Measurements from ENCODE around the gene ADAM12. TPM values are rescaled to one million over a fixed set of nuclear protein-coding genes. Genes with fewer than 3 reads are reported as not detected.

ADAM12 gene
- polyA plus RNA-seq, 1 of the 3 experiments (the other 2 are of a cell fraction) = 25.0 TPM

DNA sequence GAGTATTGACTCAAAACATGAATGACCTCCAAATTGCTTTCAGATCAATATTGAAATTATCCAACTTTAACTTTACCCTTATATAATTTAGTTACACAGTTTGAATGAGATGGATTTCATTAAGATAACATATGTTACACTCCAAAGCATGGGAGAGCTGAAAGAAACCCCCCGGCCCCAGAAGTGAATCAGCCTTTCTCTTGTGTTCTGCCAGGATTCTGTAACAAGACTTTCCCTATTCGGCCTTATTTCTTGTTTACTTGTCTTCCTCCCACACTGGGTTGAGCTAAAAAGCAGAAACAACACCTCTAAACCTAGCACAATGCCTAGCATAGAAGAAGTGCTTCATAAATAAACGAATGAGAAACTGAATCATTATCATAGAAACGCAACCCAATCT lies 224.8 kb downstream of the ADAM12 start:
- Histone ChIP-seq H3K27ac (ENCODE audit: low read depth in 2 of 2, low read length in 1 of 2) (no peak overlapping the region), H3K4me3 (ENCODE audit: low read depth in 2 of 2, low read length in 1 of 2) (no peak overlapping the region), H3F3A (replicated peaks; ENCODE audit: insufficient read depth) (no peaks in the 10 kb centered on the region), H3K4me2 (no peak overlapping the region), H3K79me2 (ENCODE audit: insufficient read depth) (no peaks in the 10 kb centered on the region), H3K9me2 (no peaks in the 10 kb centered on the region), H3K9ac (no peak overlapping the region), H2AFZ (ENCODE audit: low read depth) (no peak overlapping the region), H3K27me3 (ENCODE audit: insufficient read depth) (no peaks in the 10 kb centered on the region), H4K20me1 (ENCODE audit: insufficient read depth) (no peaks in the 10 kb centered on the region), H3K4me1 (ENCODE audit: control insufficient read depth in 1 of 2, insufficient read depth in 2 of 2, low read depth in 1 of 2, low read length in 1 of 2) (peaks cover 0 to 9% of the 10 kb centered on the region in 2 experiments; a peak in 1 of 4 replicates), H3K9me3 (no peaks in the 10 kb centered on the region), H3K36me3 (replicated peaks in 1 of 2; ENCODE audit: control insufficient read depth in 1 of 2, insufficient read depth in 2 of 2, low read length in 1 of 2) (no peaks in the 10 kb centered on the region)
- no peak for DNase-seq
- ChIA-PET CTCF (interaction anchor here (0.6 to 1.2 kb wide), 2 partner anchors 14 to 1691 kb away, joined by 3 read pairs; no protein-coding TSS in a partner anchor), POLR2A (no interaction called here)
- 85% methylated on average over 4 of the region's 4 CpGs for WGBS (ENCODE audit: low lambda C conversion rate)
- TF ChIP-seq MXI1 (IDR thresholded peaks at IDR 0.05; ENCODE audit: low read depth, low read length) (no peak), SMC3 (IDR thresholded peaks at IDR 0.05; ENCODE audit: low read depth, low read length) (no peak), FOXJ3 (CRISPR knock-in tag; IDR thresholded peaks at IDR 0.05) (no peak), GATA2 (CRISPR knock-in tag; IDR thresholded peaks at IDR 0.05) (no peak), ELF1 (IDR thresholded peaks at IDR 0.05) (no peak), MEF2A (IDR thresholded peaks at IDR 0.05; ENCODE audit: borderline replicate concordance, low read depth) (no peak), SIN3A (IDR thresholded peaks at IDR 0.05; ENCODE audit: borderline replicate concordance, low read depth, low read length) (no peak), EZH2phosphoT487 (IDR thresholded peaks at IDR 0.05; ENCODE audit: borderline replicate concordance, low read depth) (no peak), EP300 (IDR thresholded peaks at IDR 0.05; ENCODE audit: borderline replicate concordance in 1 of 2, low read depth in 1 of 2, low read length in 1 of 2) (no peak), RCOR1 (IDR thresholded peaks at IDR 0.05; ENCODE audit: low read length) (no peak), CHD2 (IDR thresholded peaks at IDR 0.05; ENCODE audit: low read length, partially characterized antibody) (no peak)

DNA sequence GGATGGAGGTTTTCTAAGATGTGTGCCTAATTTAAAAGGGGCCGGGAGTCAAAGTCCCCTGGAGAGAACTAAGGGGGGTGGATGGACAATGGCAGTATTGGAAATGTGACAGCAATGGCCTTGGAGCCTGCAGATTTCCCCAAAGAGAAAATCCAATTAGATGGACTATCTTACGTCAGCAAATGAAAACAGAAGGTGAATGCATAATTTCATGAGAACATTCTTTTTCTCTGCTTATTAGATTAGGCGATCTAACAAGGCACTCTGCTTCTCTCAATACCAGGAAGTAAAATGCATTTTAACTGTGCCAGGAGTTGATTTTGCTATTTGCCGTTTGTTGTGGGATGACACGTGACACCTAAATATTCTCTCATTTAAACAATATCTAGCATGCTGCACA lies 226.6 kb downstream of the ADAM12 start:
- H3K9me2 ChIP-seq = no peaks in the 10 kb centered on the region
- H3K9me3 ChIP-seq = no peaks in the 10 kb centered on the region
- no peak overlapping the region for H3K4me2 ChIP-seq
- H3K79me2 ChIP-seq (ENCODE audit: insufficient read depth) = no peaks in the 10 kb centered on the region
- no peak for TF ChIP-seq FOXJ3 (CRISPR knock-in tag; IDR thresholded peaks at IDR 0.05)
- no peak for TF ChIP-seq TAF1 (IDR thresholded peaks at IDR 0.05; ENCODE audit: borderline replicate concordance, low read depth, low read length)
- TF ChIP-seq, protein P1, sequence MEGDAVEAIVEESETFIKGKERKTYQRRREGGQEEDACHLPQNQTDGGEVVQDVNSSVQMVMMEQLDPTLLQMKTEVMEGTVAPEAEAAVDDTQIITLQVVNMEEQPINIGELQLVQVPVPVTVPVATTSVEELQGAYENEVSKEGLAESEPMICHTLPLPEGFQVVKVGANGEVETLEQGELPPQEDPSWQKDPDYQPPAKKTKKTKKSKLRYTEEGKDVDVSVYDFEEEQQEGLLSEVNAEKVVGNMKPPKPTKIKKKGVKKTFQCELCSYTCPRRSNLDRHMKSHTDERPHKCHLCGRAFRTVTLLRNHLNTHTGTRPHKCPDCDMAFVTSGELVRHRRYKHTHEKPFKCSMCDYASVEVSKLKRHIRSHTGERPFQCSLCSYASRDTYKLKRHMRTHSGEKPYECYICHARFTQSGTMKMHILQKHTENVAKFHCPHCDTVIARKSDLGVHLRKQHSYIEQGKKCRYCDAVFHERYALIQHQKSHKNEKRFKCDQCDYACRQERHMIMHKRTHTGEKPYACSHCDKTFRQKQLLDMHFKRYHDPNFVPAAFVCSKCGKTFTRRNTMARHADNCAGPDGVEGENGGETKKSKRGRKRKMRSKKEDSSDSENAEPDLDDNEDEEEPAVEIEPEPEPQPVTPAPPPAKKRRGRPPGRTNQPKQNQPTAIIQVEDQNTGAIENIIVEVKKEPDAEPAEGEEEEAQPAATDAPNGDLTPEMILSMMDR (IDR thresholded peaks at IDR 0.05) = no peak
- no peak for TF ChIP-seq YY1 (IDR thresholded peaks at IDR 0.05; ENCODE audit: low read depth)
- TF ChIP-seq NRF1 (IDR thresholded peaks at IDR 0.05; ENCODE audit: low read depth, low read length) = no peak
- TF ChIP-seq, protein P2, sequence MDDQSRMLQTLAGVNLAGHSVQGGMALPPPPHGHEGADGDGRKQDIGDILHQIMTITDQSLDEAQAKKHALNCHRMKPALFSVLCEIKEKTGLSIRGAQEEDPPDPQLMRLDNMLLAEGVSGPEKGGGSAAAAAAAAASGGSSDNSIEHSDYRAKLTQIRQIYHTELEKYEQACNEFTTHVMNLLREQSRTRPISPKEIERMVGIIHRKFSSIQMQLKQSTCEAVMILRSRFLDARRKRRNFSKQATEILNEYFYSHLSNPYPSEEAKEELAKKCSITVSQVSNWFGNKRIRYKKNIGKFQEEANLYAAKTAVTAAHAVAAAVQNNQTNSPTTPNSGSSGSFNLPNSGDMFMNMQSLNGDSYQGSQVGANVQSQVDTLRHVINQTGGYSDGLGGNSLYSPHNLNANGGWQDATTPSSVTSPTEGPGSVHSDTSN (IDR thresholded peaks at IDR 0.05) = no peak
- TF ChIP-seq, protein P3, sequence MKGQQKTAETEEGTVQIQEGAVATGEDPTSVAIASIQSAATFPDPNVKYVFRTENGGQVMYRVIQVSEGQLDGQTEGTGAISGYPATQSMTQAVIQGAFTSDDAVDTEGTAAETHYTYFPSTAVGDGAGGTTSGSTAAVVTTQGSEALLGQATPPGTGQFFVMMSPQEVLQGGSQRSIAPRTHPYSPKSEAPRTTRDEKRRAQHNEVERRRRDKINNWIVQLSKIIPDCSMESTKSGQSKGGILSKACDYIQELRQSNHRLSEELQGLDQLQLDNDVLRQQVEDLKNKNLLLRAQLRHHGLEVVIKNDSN (IDR thresholded peaks at IDR 0.05; ENCODE audit: borderline replicate concordance, low read depth) = no peak
- no peak for TF ChIP-seq RFX5 (IDR thresholded peaks at IDR 0.05; ENCODE audit: low read length)
- no peak for TF ChIP-seq FOXM1 (IDR thresholded peaks at IDR 0.05; ENCODE audit: low read depth)
- TF ChIP-seq, protein P4, sequence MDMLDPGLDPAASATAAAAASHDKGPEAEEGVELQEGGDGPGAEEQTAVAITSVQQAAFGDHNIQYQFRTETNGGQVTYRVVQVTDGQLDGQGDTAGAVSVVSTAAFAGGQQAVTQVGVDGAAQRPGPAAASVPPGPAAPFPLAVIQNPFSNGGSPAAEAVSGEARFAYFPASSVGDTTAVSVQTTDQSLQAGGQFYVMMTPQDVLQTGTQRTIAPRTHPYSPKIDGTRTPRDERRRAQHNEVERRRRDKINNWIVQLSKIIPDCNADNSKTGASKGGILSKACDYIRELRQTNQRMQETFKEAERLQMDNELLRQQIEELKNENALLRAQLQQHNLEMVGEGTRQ (IDR thresholded peaks at IDR 0.05; ENCODE audit: borderline replicate concordance, low read depth, low read length) = no peak
- TF ChIP-seq RCOR1 (IDR thresholded peaks at IDR 0.05; ENCODE audit: low read length) = no peak
- TF ChIP-seq JUND (IDR thresholded peaks at IDR 0.05) = no peak
- no peak for TF ChIP-seq NFIC (IDR thresholded peaks at IDR 0.05; ENCODE audit: borderline replicate concordance)
- TF ChIP-seq, protein P5, sequence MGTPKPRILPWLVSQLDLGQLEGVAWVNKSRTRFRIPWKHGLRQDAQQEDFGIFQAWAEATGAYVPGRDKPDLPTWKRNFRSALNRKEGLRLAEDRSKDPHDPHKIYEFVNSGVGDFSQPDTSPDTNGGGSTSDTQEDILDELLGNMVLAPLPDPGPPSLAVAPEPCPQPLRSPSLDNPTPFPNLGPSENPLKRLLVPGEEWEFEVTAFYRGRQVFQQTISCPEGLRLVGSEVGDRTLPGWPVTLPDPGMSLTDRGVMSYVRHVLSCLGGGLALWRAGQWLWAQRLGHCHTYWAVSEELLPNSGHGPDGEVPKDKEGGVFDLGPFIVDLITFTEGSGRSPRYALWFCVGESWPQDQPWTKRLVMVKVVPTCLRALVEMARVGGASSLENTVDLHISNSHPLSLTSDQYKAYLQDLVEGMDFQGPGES (IDR thresholded peaks at IDR 0.05; ENCODE audit: low read depth, low read length) = no peak
- no peak for TF ChIP-seq SMC3 (IDR thresholded peaks at IDR 0.05; ENCODE audit: low read depth, low read length)
- no peak overlapping the region for H3K4me3 ChIP-seq (ENCODE audit: low read depth in 2 of 2, low read length in 1 of 2)
- H3K27ac ChIP-seq (ENCODE audit: low read depth in 2 of 2, low read length in 1 of 2) = no peak overlapping the region
- H3K27me3 ChIP-seq (ENCODE audit: insufficient read depth) = no peaks in the 10 kb centered on the region
- POLR2A ChIA-PET = no interaction called here
- 56% methylated on average over 5 of the region's 5 CpGs for WGBS (ENCODE audit: low lambda C conversion rate)
- H4K20me1 ChIP-seq (ENCODE audit: insufficient read depth) = no peaks in the 10 kb centered on the region
- peaks cover 0 to 9% of the 10 kb centered on the region in 2 experiments; a peak in 1 of 4 replicates for H3K4me1 ChIP-seq (ENCODE audit: control insufficient read depth in 1 of 2, insufficient read depth in 2 of 2, low read depth in 1 of 2, low read length in 1 of 2)
- no peaks in the 10 kb centered on the region for H3K36me3 ChIP-seq (replicated peaks in 1 of 2; ENCODE audit: control insufficient read depth in 1 of 2, insufficient read depth in 2 of 2, low read length in 1 of 2)
- DNase-seq = no peak
- CTCF ChIA-PET = no interaction called here
- H3K9ac ChIP-seq = no peak overlapping the region
- no peak overlapping the region for H2AFZ ChIP-seq (ENCODE audit: low read depth)
- H3F3A ChIP-seq (replicated peaks; ENCODE audit: insufficient read depth) = no peaks in the 10 kb centered on the region

All from SK-N-SH (cell line).